ENCODE measurements around the gene RER1. TPM values are rescaled to one million over a fixed set of nuclear protein-coding genes. Genes with fewer than 3 reads are reported as not detected.
A peak's percentile ranks its signal among the peaks of the same experiment; 100 is the strongest.

Gene RER1
- total RNA-seq, 2 donors from 2014 or later: 114 TPM

DNA sequence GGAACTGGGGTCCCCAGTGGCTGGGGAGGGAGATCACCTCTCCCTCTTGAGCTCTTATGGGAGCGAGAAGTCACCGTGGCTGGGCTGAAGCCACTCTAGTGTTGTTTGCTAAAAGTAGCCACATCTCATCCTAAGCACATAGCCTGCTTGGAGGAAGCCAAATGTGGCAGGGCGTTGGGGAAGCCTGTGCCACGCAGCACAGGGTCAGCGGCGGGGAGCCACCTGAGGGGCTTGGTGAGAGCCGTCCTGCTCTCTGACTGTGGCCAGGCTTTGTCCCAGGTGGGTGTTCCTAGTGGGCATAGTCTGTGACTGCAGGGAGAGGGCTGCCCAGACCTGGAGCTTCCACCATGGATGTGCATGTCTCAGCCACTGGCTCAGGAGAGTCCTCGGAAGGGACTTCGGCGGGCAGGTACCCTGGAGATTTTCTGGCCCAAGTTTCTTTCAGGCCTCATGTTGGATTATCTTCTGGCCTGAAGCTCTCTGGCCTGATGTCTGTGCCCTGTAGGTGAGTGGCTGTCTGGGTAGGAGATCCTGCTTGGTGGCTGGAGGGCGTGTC is 39.2 kb upstream of the RER1 start:
- Mint-ChIP-seq H3K4me3 (no peak overlapping the region), H3K9me3 (no peaks in the 10 kb centered on the region), H3K36me3 (ENCODE audit: low read depth) (no peaks in the 10 kb centered on the region), H3K27me3 (ENCODE audit: insufficient read depth) (no peaks in the 10 kb centered on the region), H3K27ac (no peak overlapping the region), H3K4me1 (no peaks in the 10 kb centered on the region)
- Histone ChIP-seq H3K36me3 (ENCODE audit: control insufficient read depth, insufficient read depth, low read length) (no peaks in the 10 kb centered on the region), H3K27me3 (ENCODE audit: control insufficient read depth, insufficient read depth, low read length, poor library complexity, severe bottlenecking) (no peaks in the 10 kb centered on the region), H3K4me1 (ENCODE audit: control insufficient read depth, insufficient read depth, low read length) (no peaks in the 10 kb centered on the region), H3K4me3 (ENCODE audit: low read length) (no peak overlapping the region), H3K27ac (ENCODE audit: low read depth, low read length) (no peak overlapping the region), H3K9me3 (ENCODE audit: control insufficient read depth, low read length) (no peaks in the 10 kb centered on the region), H3K9ac (ENCODE audit: extremely low read depth, low read length, poor library complexity, severe bottlenecking) (no peak overlapping the region)
- WGBS, 2 experiments (ENCODE audit: insufficient coverage in 1 of 2, insufficient read length in 1 of 2): 92 to 94% methylated on average over 4 to 11 of the region's 11 CpGs
- no peak for DNase-seq
- no peak for TF ChIP-seq CTCF (conservative IDR thresholded peaks at IDR 0.05)

- no peak overlapping the region for H3K4me3 ChIP-seq (ENCODE audit: low read length)
- no peak for DNase-seq
- no peaks in the 10 kb centered on the region for H3K36me3 ChIP-seq (ENCODE audit: control insufficient read depth, insufficient read depth, low read length)
- H3K4me3 Mint-ChIP-seq: no peak overlapping the region
- H3K36me3 Mint-ChIP-seq (ENCODE audit: low read depth): no peaks in the 10 kb centered on the region
- H3K4me1 ChIP-seq (ENCODE audit: control insufficient read depth, insufficient read depth, low read length): no peaks in the 10 kb centered on the region
- 90 to 92% methylated on average over 18 to 21 of the region's 21 CpGs for WGBS, 2 experiments (ENCODE audit: insufficient coverage in 1 of 2, insufficient read length in 1 of 2)
- H3K9ac ChIP-seq (ENCODE audit: extremely low read depth, low read length, poor library complexity, severe bottlenecking): no peak overlapping the region
- H3K27ac Mint-ChIP-seq: no peak overlapping the region
- no peaks in the 10 kb centered on the region for H3K9me3 ChIP-seq (ENCODE audit: control insufficient read depth, low read length)
- H3K27me3 ChIP-seq (ENCODE audit: control insufficient read depth, insufficient read depth, low read length, poor library complexity, severe bottlenecking): no peaks in the 10 kb centered on the region
- no peaks in the 10 kb centered on the region for H3K9me3 Mint-ChIP-seq
- H3K4me1 Mint-ChIP-seq: no peaks in the 10 kb centered on the region
- peak overlapping the region; percentile 16 for H3K27ac ChIP-seq (ENCODE audit: low read depth, low read length)
- no peaks in the 10 kb centered on the region for H3K27me3 Mint-ChIP-seq (ENCODE audit: insufficient read depth)
- TF ChIP-seq CTCF (conservative IDR thresholded peaks at IDR 0.05): no peak
Observed at GRCh38 chr1:2352897-2353550, 38.6 kb upstream of the RER1 start.

- Histone ChIP-seq H3K27ac (ENCODE audit: low read depth, low read length) (peak overlapping the region; percentile 16), H3K4me3 (ENCODE audit: low read length) (no peak overlapping the region), H3K36me3 (ENCODE audit: control insufficient read depth, insufficient read depth, low read length) (no peaks in the 10 kb centered on the region), H3K4me1 (ENCODE audit: control insufficient read depth, insufficient read depth, low read length) (no peaks in the 10 kb centered on the region), H3K27me3 (ENCODE audit: control insufficient read depth, insufficient read depth, low read length, poor library complexity, severe bottlenecking) (no peaks in the 10 kb centered on the region), H3K9me3 (ENCODE audit: control insufficient read depth, low read length) (no peaks in the 10 kb centered on the region), H3K9ac (ENCODE audit: extremely low read depth, low read length, poor library complexity, severe bottlenecking) (no peak overlapping the region)
- no peaks in the 10 kb centered on the region for H3K36me3 Mint-ChIP-seq (ENCODE audit: low read depth)
- no peaks in the 10 kb centered on the region for H3K4me1 Mint-ChIP-seq
- H3K27ac Mint-ChIP-seq: no peak overlapping the region
- H3K27me3 Mint-ChIP-seq (ENCODE audit: insufficient read depth): no peaks in the 10 kb centered on the region
- TF ChIP-seq CTCF (conservative IDR thresholded peaks at IDR 0.05): no peak
- DNase-seq: no peak
- no peaks in the 10 kb centered on the region for H3K9me3 Mint-ChIP-seq
- H3K4me3 Mint-ChIP-seq: no peak overlapping the region
- WGBS, 2 experiments (ENCODE audit: insufficient coverage in 1 of 2, insufficient read length in 1 of 2): 90 to 94% methylated on average over 24 to 28 of the region's 28 CpGs
Observed at GRCh38 chr1:2353551-2354438, 37.8 kb upstream of the RER1 start.
